ENCODE data around the gene DDN.
A peak's percentile ranks its signal among the peaks of the same experiment; 100 is the strongest.

The DDN gene

GRCh38 chr12:48956279-48957140 is 42.7 kb downstream of the DDN start:
- peak; percentile 71 for DNase-seq (ENCODE audit: low read depth)
- peak overlapping the region; percentile 90 for H3K4me3 ChIP-seq (ENCODE audit: low read depth, low read length)
- TF ChIP-seq, protein P1, sequence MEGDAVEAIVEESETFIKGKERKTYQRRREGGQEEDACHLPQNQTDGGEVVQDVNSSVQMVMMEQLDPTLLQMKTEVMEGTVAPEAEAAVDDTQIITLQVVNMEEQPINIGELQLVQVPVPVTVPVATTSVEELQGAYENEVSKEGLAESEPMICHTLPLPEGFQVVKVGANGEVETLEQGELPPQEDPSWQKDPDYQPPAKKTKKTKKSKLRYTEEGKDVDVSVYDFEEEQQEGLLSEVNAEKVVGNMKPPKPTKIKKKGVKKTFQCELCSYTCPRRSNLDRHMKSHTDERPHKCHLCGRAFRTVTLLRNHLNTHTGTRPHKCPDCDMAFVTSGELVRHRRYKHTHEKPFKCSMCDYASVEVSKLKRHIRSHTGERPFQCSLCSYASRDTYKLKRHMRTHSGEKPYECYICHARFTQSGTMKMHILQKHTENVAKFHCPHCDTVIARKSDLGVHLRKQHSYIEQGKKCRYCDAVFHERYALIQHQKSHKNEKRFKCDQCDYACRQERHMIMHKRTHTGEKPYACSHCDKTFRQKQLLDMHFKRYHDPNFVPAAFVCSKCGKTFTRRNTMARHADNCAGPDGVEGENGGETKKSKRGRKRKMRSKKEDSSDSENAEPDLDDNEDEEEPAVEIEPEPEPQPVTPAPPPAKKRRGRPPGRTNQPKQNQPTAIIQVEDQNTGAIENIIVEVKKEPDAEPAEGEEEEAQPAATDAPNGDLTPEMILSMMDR (IDR thresholded peaks at IDR 0.05; ENCODE audit: insufficient read depth, low read depth, low read length, missing control alignments), result no peak

DNA sequence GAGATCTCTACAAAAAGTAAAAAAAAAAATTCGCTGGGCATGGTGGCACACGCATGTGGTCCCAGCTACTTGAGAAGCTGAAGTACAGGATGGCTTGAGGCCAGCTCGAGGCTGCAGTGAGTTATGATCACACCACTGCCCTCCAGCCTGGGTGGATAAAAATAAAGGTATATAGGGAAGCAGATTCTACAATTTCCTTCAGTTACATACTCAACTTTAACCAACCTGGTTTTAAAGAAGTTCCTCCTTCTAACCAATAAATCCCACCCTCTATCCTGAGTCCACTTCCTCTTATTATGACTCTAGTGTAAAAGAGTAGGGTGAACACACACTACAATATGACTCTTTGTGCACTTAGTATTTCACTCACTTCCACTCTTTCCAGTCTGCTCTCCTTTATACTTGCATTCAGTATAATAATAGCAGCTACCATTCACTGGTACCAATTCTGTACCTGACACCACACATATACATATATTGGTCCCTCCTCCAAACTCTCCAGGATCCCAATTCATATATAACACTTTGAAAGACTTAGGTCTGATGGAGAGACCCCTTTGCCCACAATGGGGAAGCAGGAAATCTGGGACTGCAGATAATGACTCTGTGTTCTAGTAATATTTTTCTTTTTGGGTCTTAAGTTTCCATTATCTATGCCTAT is 44.2 kb downstream of the DDN start:
- DNase-seq (ENCODE audit: low read depth), result no peak
- no peak overlapping the region for H3K4me3 ChIP-seq (ENCODE audit: low read depth, low read length)
- TF ChIP-seq, protein P1 (IDR thresholded peaks at IDR 0.05; ENCODE audit: insufficient read depth, low read depth, low read length, missing control alignments), result no peak

DNA sequence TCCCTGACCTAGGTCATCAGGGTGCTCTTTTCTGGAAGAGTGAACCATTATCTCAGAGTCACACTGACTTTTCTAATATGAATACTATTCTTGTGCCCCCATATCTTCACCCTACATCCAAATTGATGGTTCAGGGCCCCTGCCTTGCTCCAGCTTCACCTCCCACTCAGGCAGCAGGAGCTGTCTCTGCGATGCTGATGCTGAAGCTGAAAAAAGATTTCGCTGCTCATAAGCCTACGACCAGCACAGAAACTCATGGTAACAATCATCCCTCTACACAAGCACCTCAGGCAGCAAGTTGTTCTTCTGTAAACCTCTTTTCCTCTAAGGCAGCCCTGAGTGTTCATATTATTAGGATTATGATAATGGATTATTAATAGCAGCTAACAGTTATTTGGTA is 45.1 kb downstream of the DDN start:
- no peak for DNase-seq (ENCODE audit: low read depth)
- no peak overlapping the region for H3K4me3 ChIP-seq (ENCODE audit: low read depth, low read length)
- TF ChIP-seq, protein P1 (IDR thresholded peaks at IDR 0.05; ENCODE audit: insufficient read depth, low read depth, low read length, missing control alignments), result no peak

DNA sequence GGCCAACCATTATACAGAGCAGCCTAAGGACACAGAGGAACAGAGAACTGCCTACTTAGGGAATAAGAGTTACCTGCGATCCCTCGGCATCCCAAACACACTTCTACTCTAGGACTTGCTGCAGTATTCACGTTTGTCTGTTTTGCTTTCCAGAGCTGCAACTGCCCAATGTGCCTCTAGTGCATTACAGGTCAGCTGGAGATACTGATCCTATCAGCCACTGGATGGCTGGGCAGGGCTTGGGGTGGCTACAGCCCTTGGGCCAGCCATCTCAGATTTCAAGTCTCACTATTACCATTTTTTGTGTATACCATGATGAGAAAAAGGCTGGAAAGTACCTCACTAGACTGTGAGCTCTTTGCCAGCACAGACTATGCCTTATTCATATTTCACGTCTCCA is 46.5 kb downstream of the DDN start:
- no peak for DNase-seq (ENCODE audit: low read depth)
- no peak overlapping the region for H3K4me3 ChIP-seq (ENCODE audit: low read depth, low read length)
- TF ChIP-seq, protein P1 (IDR thresholded peaks at IDR 0.05; ENCODE audit: insufficient read depth, low read depth, low read length, missing control alignments), result no peak

GRCh38 chr12:48947727-48948126 is 51.4 kb downstream of the DDN start:
- TF ChIP-seq, protein P1 (IDR thresholded peaks at IDR 0.05; ENCODE audit: insufficient read depth, low read depth, low read length, missing control alignments), result no peak
- DNase-seq (ENCODE audit: low read depth), result no peak
- H3K4me3 ChIP-seq (ENCODE audit: low read depth, low read length), result no peak overlapping the region

- TF ChIP-seq, protein P1 (IDR thresholded peaks at IDR 0.05; ENCODE audit: insufficient read depth, low read depth, low read length, missing control alignments), result no peak
- DNase-seq (ENCODE audit: low read depth), result no peak
- no peak overlapping the region for H3K4me3 ChIP-seq (ENCODE audit: low read depth, low read length)
Observed at GRCh38 chr12:48946943-48947342, 52.2 kb downstream of the DDN start.
